HG03439 (cell line): ENCODE data around the gene DLGAP1.

Source experiments
- ATAC-seq: cut with Tn5 transposase; IDR thresholded peaks from one replicate; pipeline ENCODE4 v1.9.1; 2021; ENCODE audit warnings: mild to moderate bottlenecking, moderate library complexity; ENCODE audit not compliant: unreplicated experiment

Gene DLGAP1

GRCh38 chr18:3747176-3747973 lies 707.7 kb downstream of the DLGAP1 start:
- ATAC-seq, result no peak

- ATAC-seq, result no peak
Measured at GRCh38 chr18:3742541-3742940, 712.6 kb downstream of the DLGAP1 start.

- no peak for ATAC-seq
Measured at GRCh38 chr18:3741333-3741732, 713.8 kb downstream of the DLGAP1 start.

GRCh38 chr18:3728704-3729437 lies 726.2 kb downstream of the DLGAP1 start:
- ATAC-seq, result no peak

- no peak for ATAC-seq
Measured at GRCh38 chr18:3727274-3727673, 727.8 kb downstream of the DLGAP1 start.

GRCh38 chr18:3726238-3726951 lies 728.7 kb downstream of the DLGAP1 start:
- no peak for ATAC-seq

- no peak for ATAC-seq
Measured at GRCh38 chr18:3725115-3725514, 730.0 kb downstream of the DLGAP1 start.

GRCh38 chr18:3723554-3723953 lies 731.6 kb downstream of the DLGAP1 start:
- no peak for ATAC-seq

GRCh38 chr18:3722649-3723433 lies 732.3 kb downstream of the DLGAP1 start:
- no peak for ATAC-seq

- ATAC-seq, result no peak
Measured at GRCh38 chr18:3721771-3722648, 733.1 kb downstream of the DLGAP1 start.

- no peak for ATAC-seq
Measured at GRCh38 chr18:3720818-3721545, 734.1 kb downstream of the DLGAP1 start.

- ATAC-seq, result no peak
Measured at GRCh38 chr18:3720159-3720558, 734.9 kb downstream of the DLGAP1 start.

GRCh38 chr18:3717376-3718025 lies 737.6 kb downstream of the DLGAP1 start:
- ATAC-seq, result no peak

GRCh38 chr18:3716116-3716660 lies 738.9 kb downstream of the DLGAP1 start:
- ATAC-seq, result no peak

GRCh38 chr18:3715231-3716080 lies 739.7 kb downstream of the DLGAP1 start:
- ATAC-seq, result no peak

- no peak for ATAC-seq
Measured at GRCh38 chr18:3713708-3714107, 741.4 kb downstream of the DLGAP1 start.

- ATAC-seq, result no peak
Measured at GRCh38 chr18:3713166-3713565, 741.9 kb downstream of the DLGAP1 start.

- no peak for ATAC-seq
Measured at GRCh38 chr18:3712491-3712890, 742.6 kb downstream of the DLGAP1 start.
